ENCODE results near the gene DGCR6L.
"Not testable (repeated sequence)": the region's sequence is repeated elsewhere in the genome, so short reads cannot be mapped to it uniquely, and the experiment has no call there.

DGCR6L gene

DNA sequence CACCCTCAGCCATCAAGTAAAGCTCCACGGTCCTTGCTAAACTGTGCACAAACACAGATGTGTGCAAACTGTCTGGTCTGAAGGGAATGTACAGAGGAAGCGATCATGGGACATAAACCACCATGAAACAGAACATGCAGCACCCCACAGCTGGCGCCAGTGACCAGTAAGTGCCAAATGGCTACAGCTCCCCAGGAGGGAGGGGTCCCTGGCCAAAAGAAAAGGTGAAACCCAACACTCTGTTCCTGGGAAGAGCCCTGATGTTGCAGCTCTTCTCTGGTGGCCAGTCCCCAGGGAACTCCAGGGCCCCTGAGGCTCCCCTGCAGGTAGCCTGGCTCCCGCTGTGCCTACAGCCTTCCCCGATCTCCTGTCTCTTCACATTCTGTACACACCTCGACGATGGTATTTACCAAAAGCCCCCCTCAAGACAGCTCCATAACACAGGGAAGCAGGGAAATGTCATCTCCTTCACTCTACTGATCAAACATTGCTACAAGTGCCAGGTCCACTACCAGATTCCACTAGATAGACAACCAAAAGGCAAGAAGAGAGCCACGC, 2.9 kb downstream of the DGCR6L start:
- no peak for TF ChIP-seq POLR2A (IDR thresholded peaks at IDR 0.05; ENCODE audit: low read depth, low read length)
- DNase-seq (ENCODE audit: insufficient read length, low spot score): no peak
- no peak for FAIRE-seq

DNA sequence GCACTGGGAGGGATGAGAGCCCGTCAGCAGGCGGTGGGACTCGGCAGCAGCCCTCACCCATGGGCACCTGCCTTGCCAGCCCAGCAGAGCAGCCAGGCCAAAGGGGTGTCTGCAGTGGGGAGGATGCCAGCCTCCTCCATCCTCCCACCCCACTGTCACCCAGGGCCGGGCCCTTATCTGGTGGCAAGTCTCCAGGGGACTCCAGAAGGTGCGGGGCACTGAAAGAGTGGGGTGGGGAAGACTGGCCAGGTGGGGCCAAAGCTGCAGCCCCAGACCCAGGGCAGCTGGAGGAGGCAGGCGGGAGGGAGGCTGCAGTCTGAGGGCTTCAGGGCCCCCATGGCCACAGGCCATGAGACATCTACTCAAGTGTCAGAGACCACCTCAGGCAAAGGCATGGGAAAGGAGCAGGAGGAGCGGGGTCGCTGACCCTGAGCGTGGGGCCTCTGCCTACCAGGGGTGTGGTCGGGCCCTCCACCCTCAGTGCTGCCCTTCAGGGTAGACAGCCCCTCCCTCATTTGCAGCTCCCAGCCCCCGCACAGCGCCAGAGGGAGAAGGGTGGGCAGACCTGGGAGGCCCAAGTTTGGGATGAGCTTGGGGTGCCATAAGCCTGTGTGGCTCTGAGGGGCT, 3.5 kb downstream of the DGCR6L start:
- TF ChIP-seq POLR2A (IDR thresholded peaks at IDR 0.05; ENCODE audit: low read depth, low read length): no peak
- DNase-seq (ENCODE audit: insufficient read length, low spot score) (no peak), FAIRE-seq (no peak)

DNA sequence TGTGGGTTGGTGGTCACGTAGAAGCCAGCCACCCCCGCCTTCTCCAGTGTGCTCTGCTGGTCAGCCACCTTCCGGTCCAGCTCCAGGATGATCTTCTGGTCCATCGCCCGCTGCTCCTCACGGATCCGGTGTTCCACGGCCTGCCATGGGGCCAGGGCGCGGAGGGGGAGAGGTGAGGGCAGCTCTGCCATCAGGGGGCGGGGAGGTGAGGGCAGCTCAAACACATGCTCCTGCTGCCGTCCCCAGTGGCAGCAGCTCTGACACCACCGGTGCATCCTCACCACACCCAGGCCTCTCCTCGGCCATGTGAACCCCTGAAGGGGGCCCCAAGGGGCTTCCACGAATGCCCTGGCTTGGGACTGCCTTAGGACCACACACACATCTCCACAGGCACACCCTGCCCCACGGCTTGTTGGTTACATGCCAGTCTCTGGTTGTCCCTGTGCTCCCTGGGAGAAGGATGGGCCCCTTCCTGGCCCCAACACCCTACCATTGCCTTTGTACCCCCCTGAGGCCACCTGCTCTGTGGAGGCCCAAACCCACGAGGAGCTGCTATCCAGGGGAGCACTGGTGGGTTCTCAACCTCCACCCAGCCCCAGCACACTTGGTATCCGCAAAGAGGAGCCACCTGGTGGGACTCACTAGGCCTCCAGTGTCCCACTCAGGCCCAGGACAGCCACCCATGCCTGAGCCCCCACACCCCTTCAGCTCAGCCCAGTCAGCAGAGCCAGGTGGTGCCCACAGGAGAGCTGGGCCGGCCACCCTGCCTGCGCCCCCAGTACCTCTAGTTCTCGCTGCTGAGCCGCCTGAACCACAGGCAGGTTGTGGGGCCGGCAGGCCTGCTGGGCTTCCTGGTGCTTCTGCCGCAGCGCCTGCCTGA, 4.3 kb downstream of the DGCR6L start:
- FAIRE-seq (no peak), DNase-seq (ENCODE audit: insufficient read length, low spot score) (no peak)
- TF ChIP-seq POLR2A (IDR thresholded peaks at IDR 0.05; ENCODE audit: low read depth, low read length): no peak

DNA sequence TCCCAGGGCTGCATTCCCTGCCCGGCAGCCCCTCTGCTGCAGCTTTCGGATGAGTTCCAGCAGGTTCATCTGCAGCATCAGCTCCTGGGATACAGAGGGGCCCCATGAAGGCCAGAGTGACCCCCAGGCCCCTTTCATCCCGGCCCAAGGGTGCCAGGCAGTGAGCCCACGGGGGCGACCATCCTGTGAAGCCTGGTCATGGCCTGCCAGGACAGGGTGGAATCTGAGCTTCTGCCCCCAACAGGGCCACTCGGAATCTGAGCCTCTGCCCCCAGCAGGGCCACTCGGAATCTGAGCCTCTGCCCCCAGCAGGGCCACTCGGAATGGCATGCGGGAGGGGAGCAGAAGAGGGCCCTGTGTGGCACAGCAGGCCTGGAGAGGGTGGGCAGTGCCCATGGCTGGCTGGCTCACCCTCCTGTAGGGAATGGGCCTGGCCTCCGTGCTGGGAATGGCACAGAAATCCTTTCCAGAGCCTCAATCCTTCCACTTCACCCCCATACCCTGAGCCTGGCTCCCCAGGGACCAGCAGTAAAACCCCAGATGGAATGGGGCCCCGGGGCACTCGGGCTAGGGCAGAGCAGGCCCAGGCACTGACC, 5.0 kb downstream of the DGCR6L start:
- FAIRE-seq: not testable (repeated sequence)

DNA sequence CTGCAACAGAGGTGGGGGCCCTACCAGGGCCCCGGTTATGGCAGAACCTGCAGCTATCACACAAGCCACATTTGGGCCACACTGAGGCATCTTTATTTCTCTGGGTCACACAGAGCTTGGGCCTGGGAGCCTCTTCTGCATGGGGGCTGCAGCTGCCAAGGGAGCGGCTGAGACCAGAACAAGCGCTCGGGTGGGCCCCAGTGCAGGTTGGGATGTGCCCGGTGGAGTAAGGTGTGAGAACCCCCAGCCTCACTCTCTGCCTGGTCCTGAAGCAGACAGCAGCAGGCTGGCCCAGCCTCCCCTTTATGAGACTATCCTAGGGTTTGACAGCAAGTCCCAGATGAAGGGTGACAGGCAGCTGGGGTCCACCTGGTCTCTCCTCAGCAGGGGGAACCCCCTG, 5.7 kb downstream of the DGCR6L start:
- not testable (repeated sequence) for DNase-seq (ENCODE audit: insufficient read length, low spot score); FAIRE-seq

More for the DNA sequence above, 5.0 kb downstream of the DGCR6L start:
- not testable (repeated sequence) for DNase-seq (ENCODE audit: insufficient read length, low spot score)

DNA sequence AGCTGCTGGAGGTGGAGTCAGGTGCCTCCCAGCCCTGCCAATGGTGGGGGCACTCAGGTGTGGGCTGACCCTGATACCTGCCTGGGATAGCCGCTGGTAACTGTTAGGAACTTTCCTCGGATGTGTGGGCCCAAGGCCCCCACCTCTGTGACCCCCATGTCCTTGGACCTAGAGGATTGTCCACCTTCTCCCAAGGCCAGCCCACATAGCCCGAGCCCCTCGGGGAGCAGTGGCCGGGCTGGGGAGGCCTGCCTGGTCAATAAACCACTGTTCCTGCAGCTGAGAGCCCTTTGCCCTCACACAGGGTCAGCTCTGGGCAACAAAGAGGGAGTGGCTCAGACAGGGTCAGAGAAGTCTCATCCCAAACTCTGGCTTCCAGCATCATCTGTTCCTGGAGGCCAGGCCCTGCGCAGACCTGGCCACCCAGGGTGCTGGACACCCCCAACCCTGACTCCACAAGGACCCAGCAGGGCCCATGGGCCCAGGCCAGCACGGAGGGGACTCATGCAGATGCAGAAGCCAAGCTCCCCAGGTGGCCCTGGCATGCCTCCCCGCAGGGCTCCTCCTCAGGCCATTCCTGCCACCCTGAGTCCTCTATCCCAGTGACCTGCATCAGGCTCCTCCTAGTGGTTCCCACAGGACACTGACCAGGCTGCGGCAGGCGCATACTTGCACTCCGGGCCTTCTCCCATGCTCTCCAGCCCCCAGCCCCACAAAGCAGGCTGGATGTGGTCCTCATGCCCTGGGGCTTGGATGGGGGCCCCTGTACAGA, 6.4 kb downstream of the DGCR6L start:
- FAIRE-seq; DNase-seq (ENCODE audit: insufficient read length, low spot score): not testable (repeated sequence)

DNA sequence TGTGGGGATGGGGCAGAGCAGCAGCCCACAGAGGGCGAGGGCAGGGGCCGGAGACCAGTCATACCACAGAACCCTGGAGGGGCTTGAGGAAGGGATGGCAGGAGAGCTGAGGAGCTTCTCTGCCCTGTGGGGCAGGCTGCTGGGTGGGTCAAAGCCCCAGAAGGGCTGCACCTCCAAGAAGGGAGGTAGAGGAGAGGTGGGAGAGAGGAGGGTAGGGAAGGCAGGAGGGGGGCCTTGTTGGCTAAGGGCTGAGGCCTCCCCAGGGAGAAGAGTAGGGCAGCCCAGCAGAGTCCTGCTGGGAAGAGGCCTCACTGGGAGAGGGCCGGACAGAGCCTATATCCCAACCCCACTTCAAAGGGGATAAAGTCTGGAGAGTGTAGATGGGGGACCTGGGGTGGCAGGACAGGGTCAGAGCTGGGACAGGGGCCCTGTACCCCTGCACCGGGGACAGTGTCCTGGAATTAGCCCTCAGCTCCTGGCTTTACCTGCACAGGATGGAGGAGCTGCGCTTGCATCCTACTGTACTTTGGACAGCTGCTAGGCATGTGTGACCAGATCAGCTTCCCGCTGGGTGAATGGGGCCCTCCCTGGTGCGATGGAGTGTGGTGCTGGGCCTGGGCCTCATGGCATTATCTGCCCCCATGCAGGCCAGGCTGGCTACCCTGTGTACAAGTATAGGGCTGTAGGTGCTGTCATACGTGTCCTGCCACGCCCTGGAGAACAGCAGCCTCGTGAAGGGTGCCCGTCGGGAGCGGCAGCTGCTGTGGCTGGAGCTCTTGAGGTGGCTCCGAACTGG, 7.3 kb downstream of the DGCR6L start:
- no peak for TF ChIP-seq POLR2A (IDR thresholded peaks at IDR 0.05; ENCODE audit: low read depth, low read length)
- DNase-seq (ENCODE audit: insufficient read length, low spot score): no peak
- FAIRE-seq: no peak

DNA sequence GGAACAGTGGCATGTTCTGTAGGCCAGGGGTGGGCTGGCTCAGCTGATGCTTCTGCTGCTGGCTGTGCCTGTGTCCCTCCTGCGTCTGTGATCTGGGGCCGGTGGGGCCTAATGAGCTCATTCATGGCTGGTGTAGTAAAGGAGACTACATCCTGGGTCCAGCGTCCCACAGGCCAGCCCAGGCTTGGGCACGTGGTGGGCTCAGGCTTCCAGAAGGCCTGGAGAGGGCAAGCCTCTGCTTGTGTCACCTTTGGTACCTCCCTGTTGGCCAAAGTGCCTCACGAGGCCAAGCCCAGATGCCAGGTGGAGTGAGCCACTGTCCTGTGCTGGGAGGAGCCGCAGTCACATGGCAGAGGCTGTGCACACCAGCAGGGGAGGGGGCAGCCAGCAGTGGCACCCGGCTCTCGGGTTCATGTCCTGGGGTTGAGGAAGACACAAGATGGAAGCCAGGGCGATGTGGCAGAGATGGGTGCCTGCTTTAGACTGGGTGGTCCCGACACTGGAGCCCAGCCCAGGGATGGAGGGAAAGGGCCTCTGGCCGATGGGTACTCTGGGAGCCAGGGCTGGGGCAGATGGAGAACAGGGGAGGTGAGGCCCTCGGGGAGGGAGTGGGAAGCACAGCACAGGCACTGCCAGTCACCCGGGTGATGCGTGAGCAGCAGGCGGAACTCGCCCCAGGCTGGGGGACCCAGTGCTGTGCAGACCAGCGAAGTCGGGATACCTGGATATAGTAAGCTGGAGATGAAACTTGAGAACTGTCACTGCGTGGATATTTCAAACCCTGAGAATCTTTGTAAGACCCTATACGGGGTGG, 8.4 kb downstream of the DGCR6L start:
- DNase-seq (ENCODE audit: insufficient read length, low spot score); FAIRE-seq: not testable (repeated sequence)

DNA sequence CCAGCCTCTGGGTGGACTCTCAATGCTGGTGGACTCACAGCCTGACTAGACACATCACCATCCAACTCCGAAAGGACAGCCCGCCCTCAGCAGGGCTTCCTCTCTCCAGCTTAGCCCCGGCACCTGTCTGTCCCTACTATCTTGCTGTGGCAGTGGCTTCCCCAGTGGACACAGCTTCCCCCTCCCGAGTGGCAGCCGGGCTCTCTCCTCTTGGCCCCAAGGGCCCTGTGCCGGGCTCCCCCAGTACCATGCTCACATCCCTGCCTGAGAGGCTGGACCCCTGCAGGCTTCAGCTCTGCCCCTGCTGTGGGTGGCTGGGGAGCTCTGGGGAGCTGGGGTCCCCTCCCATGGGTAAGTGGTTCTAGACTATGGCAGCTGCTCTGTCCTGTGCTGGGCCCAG, 9.1 kb downstream of the DGCR6L start:
- DNase-seq (ENCODE audit: insufficient read length, low spot score); FAIRE-seq: not testable (repeated sequence)

DNA sequence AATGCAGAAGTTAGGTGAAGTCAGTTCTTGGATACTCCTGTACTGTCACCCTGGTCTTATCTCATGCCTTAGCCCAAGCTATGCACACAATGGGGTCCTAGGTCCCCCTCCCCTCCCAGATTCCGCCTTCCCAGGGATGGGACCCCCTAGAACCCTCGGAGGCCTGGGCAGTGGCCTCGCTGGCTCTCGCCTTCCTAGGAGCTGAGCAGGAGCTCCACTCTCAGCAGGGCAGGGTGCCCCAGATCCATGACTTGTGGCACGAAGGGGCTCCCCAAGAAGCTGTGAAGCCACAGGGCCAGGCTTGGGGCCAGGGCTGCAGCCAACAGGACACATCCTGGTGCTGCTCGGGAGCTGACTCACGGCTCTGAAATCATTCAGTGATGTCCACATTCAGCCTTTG, 9.7 kb downstream of the DGCR6L start:
- FAIRE-seq; DNase-seq (ENCODE audit: insufficient read length, low spot score): not testable (repeated sequence)

DNA sequence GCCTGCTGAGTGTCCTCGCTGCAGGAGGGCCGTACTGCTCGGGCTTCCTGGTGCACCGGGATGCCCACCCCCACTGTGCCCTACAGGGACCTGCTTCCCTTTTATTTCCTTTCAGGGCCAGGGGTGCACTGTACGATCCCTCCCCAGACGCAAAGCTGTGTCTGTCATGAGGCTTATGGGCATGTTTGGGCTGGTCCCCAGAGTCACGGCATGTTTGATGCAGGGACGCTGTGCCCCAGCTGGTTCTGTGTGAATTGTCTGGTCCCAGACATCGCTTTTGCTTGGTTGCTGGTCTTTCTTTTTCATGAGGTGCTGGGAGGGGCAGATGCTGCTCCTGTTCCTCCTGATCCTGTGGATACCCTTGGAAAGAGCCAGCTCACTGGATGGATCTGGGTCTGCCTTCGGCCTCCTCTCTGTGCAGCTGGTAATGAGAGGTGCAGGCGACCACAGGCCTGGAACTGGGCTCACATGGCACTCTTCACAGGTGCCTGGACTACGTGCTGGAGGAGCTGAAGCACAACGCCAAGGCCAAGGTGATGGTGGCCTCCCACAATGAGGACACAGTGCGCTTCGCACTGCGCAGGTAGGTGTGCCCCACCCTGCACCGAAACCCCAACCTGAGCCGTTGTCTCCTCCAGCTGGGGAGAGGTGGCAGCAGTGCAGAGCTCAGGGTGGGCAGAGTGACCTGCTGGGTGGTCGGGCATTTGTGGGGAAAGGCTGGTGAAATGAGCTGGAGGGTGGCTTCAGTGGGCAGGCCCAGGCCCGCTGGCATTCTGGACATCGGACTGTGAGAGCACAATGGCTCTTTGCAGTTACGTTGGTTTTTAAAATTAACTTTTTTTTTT, 10.8 kb downstream of the DGCR6L start:
- DNase-seq (ENCODE audit: insufficient read length, low spot score); FAIRE-seq: not testable (repeated sequence)

DNA sequence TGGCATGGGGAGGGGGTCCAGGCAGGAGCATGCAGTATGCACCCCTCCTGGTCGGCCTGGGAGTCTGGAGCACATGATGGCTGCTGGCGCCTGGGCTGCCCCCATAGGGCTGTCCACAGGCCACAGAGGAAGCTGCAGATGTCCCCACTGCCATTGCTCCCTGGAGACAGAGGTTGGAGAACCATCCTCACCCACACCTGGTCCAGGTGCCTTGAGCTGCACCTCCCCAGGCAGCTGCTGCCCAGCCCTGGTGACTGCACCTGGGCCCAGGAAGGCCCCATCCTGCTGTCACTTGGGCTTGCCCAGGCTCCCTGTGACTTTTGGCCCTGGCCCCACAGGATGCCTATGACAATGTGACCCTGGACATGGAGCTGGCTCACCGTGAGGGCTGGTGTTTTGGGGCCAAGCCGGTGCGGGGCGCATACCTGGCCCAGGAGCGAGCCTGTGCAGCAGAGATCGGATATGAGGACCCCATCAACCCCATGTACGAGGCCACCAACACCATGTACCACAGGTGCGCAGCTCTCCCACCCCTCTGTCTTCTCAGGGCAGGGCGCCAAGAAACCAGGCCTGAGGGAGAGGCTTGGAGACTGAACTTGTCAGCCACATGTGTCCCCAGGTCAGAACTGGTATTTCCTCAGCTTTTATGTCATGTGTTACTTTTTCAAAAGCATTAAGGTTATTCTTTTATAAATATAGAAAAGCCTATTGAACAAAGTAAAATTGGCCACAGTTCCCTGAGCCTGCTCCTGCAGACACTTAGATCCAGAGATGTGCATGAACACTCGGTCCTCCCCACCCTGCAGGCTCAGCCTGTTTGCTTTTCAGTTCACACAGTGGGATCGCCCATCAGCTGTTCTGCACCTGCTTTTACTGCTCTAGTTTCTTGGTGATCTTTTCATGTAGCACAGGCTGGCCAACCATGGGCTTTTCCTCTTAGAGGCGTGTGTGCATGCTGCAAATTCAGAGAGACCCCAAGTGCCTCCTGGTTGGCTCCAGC, 12.1 kb downstream of the DGCR6L start:
- FAIRE-seq; DNase-seq (ENCODE audit: insufficient read length, low spot score): not testable (repeated sequence)

DNA sequence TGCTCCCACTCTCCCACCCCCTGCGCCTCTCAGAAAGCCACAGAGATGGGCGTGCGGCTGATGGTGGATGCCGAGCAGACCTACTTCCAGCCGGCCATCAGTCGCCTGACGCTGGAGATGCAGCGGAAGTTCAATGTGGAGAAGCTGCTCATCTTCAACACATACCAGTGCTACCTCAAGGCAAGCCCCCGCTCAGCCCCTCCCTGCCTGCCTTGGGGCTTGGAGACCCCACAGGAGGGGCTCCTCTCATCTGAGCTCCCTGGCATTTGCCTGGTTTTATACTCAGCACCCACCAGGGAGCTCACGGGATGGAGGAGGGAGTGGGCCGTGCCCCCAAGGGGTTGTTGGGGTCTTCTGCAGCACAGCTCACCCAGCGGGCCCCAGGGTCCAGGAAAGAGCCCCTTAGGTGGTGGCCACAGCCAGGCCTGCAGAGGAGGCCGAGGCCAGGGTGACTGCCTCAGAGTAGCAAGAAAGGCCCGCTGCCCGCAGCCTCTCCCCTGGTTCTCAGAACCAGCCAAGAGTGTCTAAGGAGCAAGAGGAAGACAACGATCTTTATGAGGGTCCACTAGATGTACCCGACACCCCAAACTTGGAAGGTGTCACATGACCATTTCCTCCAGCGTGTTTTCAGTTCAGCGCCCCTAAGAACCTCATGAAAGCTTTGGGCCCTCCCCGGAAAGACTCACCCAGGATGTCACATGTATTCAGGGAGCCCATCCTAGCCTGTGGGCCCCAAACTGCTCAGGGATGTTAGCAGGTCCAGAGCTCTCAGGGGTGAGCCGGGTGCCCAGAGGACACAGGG, 13.0 kb downstream of the DGCR6L start:
- FAIRE-seq; DNase-seq (ENCODE audit: insufficient read length, low spot score): not testable (repeated sequence)
